Measurements from ENCODE around the gene GHR. TPM values are rescaled to one million over a fixed set of nuclear protein-coding genes. Genes with fewer than 3 reads are reported as not detected.

GHR gene
- total and polyA plus RNA-seq, 2 of the 8 experiments (the other 6 are each of a cell fraction or from before 2014, with no cell fraction given) = 0.15 to 0.19 TPM

- H3K23ac ChIP-seq (ENCODE audit: insufficient read length) = no peak overlapping the region
- H4K20me1 ChIP-seq (replicated peaks in 1 of 2; ENCODE audit: control insufficient read depth in 1 of 2, insufficient read depth in 2 of 2, low read length in 2 of 2) = no peaks in the 10 kb centered on the region
- H2AFZ ChIP-seq (ENCODE audit: low read length) = no peak overlapping the region
- no peak overlapping the region for H3K18ac ChIP-seq (ENCODE audit: extremely low read depth, low read length)
- H3K4me3 ChIP-seq (ENCODE audit: extremely low read depth in 1 of 4, insufficient read depth in 2 of 4, low read depth in 3 of 4, low read length in 4 of 4) = no peak overlapping the region
- no peak overlapping the region for H4K8ac ChIP-seq (ENCODE audit: extremely low read depth, insufficient read depth, low read length)
- no peaks in the 10 kb centered on the region for H3K36me3 ChIP-seq (ENCODE audit: control insufficient read depth in 2 of 4, insufficient read depth in 4 of 4, low read length in 3 of 4)
- no peak overlapping the region for H3K27ac ChIP-seq (ENCODE audit: low read depth, low read length)
- H2BK5ac ChIP-seq (ENCODE audit: low read depth, low read length) = no peak overlapping the region
- H2BK12ac ChIP-seq (ENCODE audit: low read depth, low read length) = no peak overlapping the region
- no peaks in the 10 kb centered on the region; the same call in 1 of the 2 replicates for H3K23me2 ChIP-seq (ENCODE audit: low read depth, low read length)
- H4K5ac ChIP-seq (ENCODE audit: insufficient read length, low read depth, low read length) = no peak overlapping the region
- no peaks in the 10 kb centered on the region for H3K4me1 ChIP-seq (replicated peaks in 1 of 4; ENCODE audit: control insufficient read depth in 3 of 4, insufficient read depth in 4 of 4, low read length in 3 of 4)
- no peak overlapping the region for H3K14ac ChIP-seq (ENCODE audit: insufficient read length)
- no peak overlapping the region for H4K91ac ChIP-seq (replicated peaks; ENCODE audit: insufficient read length, low read length)
- no peak overlapping the region for H3K4me2 ChIP-seq (ENCODE audit: insufficient read depth in 1 of 2, low read depth in 2 of 2, low read length in 2 of 2)
- ChIA-PET CTCF (ENCODE audit: partially characterized antibody) (interaction anchor here (0.9 to 1.3 kb wide), 3 partner anchors 10 to 21 kb away, joined by 3 to 5 read pairs (median 3); no protein-coding TSS in a partner anchor), POLR2A (ENCODE audit: partially characterized antibody) (no interaction called here)
- no peaks in the 10 kb centered on the region for H3K79me2 ChIP-seq (ENCODE audit: control insufficient read depth in 1 of 2, insufficient read depth in 2 of 2, low read length in 2 of 2)
- no peak overlapping the region for H3K56ac ChIP-seq (replicated peaks; ENCODE audit: insufficient read length, low read depth, low read length)
- H3K27me3 ChIP-seq (replicated peaks in 1 of 4; ENCODE audit: control insufficient read depth in 3 of 4, extremely low read depth in 1 of 4, insufficient read depth in 3 of 4, low read length in 3 of 4) = no peaks in the 10 kb centered on the region
- FAIRE-seq = no peak
- 96% methylated on average over 4 of the region's 4 CpGs; no CpG with 5 or more reads in 1 of the 2 experiments for WGBS, 2 experiments (ENCODE audit: extremely low coverage in 1 of 2, insufficient coverage in 1 of 2, insufficient read length in 1 of 2, insufficient replicate concordance in 2 of 2, low coverage in 1 of 2, low lambda C conversion rate in 2 of 2, missing lambda C conversion rate in 1 of 2)
- no peak for DNase-seq (ENCODE audit: low read depth in 1 of 2, low spot score in 2 of 2)
- no peaks in the 10 kb centered on the region for H3K9me3 ChIP-seq (ENCODE audit: insufficient read depth in 2 of 2, low read depth in 1 of 2, low read length in 1 of 2)
- TF ChIP-seq SP2 (IDR thresholded peaks at IDR 0.05; ENCODE audit: low read length) = no peak
- no peak overlapping the region for H2BK15ac ChIP-seq (ENCODE audit: low read length)
- no peak overlapping the region for H3K4ac ChIP-seq (replicated peaks; ENCODE audit: insufficient read length, low read depth, low read length)
- no peaks in the 10 kb centered on the region for H3K79me1 ChIP-seq (ENCODE audit: low read depth, low read length)
- no peak overlapping the region for H3K9ac ChIP-seq (replicated peaks in 1 of 4; ENCODE audit: extremely low read depth in 1 of 4, low read depth in 3 of 4, low read length in 3 of 4)
- H2BK120ac ChIP-seq (replicated peaks; ENCODE audit: low read depth, low read length) = no peak overlapping the region
- no peak overlapping the region for H2BK20ac ChIP-seq (ENCODE audit: low read length)
- H2AK5ac ChIP-seq (ENCODE audit: low read depth, low read length) = no peak overlapping the region
These were observed 197.5 kb downstream of the GHR start for GRCh38 chr5:42620579-42621216.

Data from H1 (cell line).